ENCODE measurements around the gene CD2AP.
"Not testable (repeated sequence)": the region's sequence is repeated elsewhere in the genome, so short reads cannot be mapped to it uniquely, and the experiment has no call there.

Gene CD2AP

DNA sequence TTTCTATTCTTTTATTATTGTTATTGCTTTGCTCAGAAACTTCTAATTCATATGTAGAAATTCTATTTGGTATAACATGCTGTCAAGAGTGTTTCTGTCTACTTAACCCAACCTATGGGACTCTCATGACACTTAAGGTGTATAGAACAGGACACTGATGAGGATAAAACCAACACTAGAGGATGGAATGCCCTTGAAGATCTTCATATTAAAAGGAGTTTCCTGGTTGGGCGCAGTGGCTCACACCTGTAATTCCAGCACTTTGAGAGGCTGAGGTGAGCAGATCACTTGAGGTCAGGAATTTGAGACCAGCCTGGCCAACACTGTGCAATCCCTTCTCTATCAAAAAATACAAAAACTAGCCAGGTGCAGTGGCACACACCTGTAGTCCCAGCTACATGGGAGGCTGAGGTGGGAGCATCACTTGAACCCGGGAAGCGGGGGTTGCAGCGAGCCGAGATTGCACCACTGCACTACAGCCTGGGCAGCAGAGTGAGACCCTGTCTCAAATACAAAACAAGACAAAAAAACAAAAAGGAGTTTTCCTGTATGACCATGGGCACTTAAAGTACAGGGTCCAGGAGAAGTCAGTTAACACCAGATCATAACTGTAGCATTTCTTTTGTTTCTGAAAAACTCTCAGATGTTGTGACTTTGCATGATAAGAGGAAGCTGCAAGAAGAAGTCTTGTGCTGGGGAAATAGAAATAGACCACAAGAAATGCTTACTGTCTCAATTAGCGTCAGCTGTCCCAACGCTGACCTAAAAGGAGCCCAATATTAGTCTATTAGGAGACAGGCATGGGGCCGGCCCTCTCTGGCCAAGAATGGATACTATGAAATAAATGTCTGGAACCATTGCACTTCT is 38.9 kb upstream of the CD2AP start:
- Histone ChIP-seq H3K4me2 (ENCODE audit: low read depth, low read length, poor library complexity, severe bottlenecking) (peak overlapping the region; percentile 38), H2AFZ (ENCODE audit: low read depth, low read length, severe bottlenecking) (no peak overlapping the region), H3K36me3 (ENCODE audit: low read length) (no peaks in the 10 kb centered on the region), H3K9ac (ENCODE audit: low read length) (no peak overlapping the region), H3K27me3 (ENCODE audit: low read length) (no peaks in the 10 kb centered on the region), H3K9me2 (replicated peaks; ENCODE audit: insufficient read depth, low read length) (no peaks in the 10 kb centered on the region), H3K79me2 (ENCODE audit: insufficient read depth, low read length) (no peaks in the 10 kb centered on the region), H3F3A (ENCODE audit: insufficient read depth) (peaks cover 3% of the 10 kb centered on the region; the same call in 1 of the 2 replicates), H3K27ac (ENCODE audit: low read depth, low read length) (no peak overlapping the region), H3K9me3 (ENCODE audit: insufficient read depth, low read length) (no peaks in the 10 kb centered on the region), H3K4me3 (ENCODE audit: insufficient read depth, low read length, poor library complexity, severe bottlenecking) (no peak overlapping the region), H4K20me1 (ENCODE audit: low read depth, low read length) (no peaks in the 10 kb centered on the region)
- TF ChIP-seq EZH2phosphoT487 (conservative IDR thresholded peaks at IDR 0.05; ENCODE audit: low read length): no peak
- TF ChIP-seq, protein P1, sequence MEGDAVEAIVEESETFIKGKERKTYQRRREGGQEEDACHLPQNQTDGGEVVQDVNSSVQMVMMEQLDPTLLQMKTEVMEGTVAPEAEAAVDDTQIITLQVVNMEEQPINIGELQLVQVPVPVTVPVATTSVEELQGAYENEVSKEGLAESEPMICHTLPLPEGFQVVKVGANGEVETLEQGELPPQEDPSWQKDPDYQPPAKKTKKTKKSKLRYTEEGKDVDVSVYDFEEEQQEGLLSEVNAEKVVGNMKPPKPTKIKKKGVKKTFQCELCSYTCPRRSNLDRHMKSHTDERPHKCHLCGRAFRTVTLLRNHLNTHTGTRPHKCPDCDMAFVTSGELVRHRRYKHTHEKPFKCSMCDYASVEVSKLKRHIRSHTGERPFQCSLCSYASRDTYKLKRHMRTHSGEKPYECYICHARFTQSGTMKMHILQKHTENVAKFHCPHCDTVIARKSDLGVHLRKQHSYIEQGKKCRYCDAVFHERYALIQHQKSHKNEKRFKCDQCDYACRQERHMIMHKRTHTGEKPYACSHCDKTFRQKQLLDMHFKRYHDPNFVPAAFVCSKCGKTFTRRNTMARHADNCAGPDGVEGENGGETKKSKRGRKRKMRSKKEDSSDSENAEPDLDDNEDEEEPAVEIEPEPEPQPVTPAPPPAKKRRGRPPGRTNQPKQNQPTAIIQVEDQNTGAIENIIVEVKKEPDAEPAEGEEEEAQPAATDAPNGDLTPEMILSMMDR (IDR thresholded peaks at IDR 0.05; ENCODE audit: insufficient read depth, low read length, poor library complexity, severe bottlenecking): no peak

DNA sequence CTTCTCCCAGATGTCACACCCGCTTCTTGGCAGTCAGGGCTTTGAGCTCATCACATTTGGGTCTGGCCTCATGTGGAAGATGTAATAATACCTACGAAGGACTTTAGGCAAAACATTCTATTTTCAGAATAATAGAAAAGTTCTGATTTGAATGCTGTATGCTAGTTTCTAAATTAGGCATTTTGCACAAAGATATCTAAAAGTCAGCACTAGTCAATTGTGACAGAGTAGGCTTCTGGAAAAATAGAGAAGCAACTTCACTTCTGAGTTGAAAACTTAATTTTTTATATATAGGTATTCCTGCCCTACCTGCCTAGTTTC is 38.3 kb upstream of the CD2AP start:
- Histone ChIP-seq H3K79me2 (ENCODE audit: insufficient read depth, low read length) (no peaks in the 10 kb centered on the region), H3K36me3 (ENCODE audit: low read length) (no peaks in the 10 kb centered on the region), H3K4me3 (ENCODE audit: insufficient read depth, low read length, poor library complexity, severe bottlenecking) (no peak overlapping the region), H3K9ac (ENCODE audit: low read length) (no peak overlapping the region), H3F3A (ENCODE audit: insufficient read depth) (peaks cover 3% of the 10 kb centered on the region; the same call in 1 of the 2 replicates), H3K4me2 (ENCODE audit: low read depth, low read length, poor library complexity, severe bottlenecking) (peak overlapping the region; percentile 38), H3K27me3 (ENCODE audit: low read length) (no peaks in the 10 kb centered on the region), H3K27ac (ENCODE audit: low read depth, low read length) (no peak overlapping the region), H4K20me1 (ENCODE audit: low read depth, low read length) (no peaks in the 10 kb centered on the region), H2AFZ (ENCODE audit: low read depth, low read length, severe bottlenecking) (no peak overlapping the region), H3K9me3 (ENCODE audit: insufficient read depth, low read length) (no peaks in the 10 kb centered on the region), H3K9me2 (replicated peaks; ENCODE audit: insufficient read depth, low read length) (no peaks in the 10 kb centered on the region)
- TF ChIP-seq, protein P1 (IDR thresholded peaks at IDR 0.05; ENCODE audit: insufficient read depth, low read length, poor library complexity, severe bottlenecking): no peak
- no peak for TF ChIP-seq EZH2phosphoT487 (conservative IDR thresholded peaks at IDR 0.05; ENCODE audit: low read length)

DNA sequence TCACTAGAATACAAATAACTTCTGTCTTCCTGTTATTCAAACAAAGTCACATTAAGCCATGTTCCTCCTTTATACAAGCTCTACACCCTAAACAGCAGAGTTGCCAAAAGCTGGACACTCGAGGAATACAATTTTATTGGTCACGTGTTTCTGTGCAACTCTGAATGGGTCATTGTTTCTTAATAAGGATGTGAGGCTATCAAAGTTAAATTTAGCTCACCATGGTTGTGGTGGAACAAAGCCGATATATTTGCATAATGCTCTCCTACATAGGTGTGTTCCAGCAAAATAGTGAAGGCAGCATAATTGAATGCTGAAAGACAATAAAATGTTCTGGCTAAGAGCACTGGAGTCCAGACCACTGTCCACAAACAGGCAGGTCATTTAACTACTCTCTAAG is 36.9 kb upstream of the CD2AP start:
- Histone ChIP-seq H3K9me2 (replicated peaks; ENCODE audit: insufficient read depth, low read length) (no peaks in the 10 kb centered on the region), H3K36me3 (ENCODE audit: low read length) (no peaks in the 10 kb centered on the region), H3K4me3 (ENCODE audit: insufficient read depth, low read length, poor library complexity, severe bottlenecking) (no peak overlapping the region), H3K4me2 (ENCODE audit: low read depth, low read length, poor library complexity, severe bottlenecking) (peak overlapping the region; percentile 32), H3K27me3 (ENCODE audit: low read length) (no peaks in the 10 kb centered on the region), H3K9me3 (ENCODE audit: insufficient read depth, low read length) (no peaks in the 10 kb centered on the region), H3K9ac (ENCODE audit: low read length) (no peak overlapping the region), H3F3A (ENCODE audit: insufficient read depth) (peaks cover 3% of the 10 kb centered on the region; the same call in 1 of the 2 replicates), H4K20me1 (ENCODE audit: low read depth, low read length) (no peaks in the 10 kb centered on the region), H3K79me2 (ENCODE audit: insufficient read depth, low read length) (no peaks in the 10 kb centered on the region), H2AFZ (ENCODE audit: low read depth, low read length, severe bottlenecking) (no peak overlapping the region), H3K27ac (ENCODE audit: low read depth, low read length) (no peak overlapping the region)
- TF ChIP-seq, protein P1 (IDR thresholded peaks at IDR 0.05; ENCODE audit: insufficient read depth, low read length, poor library complexity, severe bottlenecking): no peak
- TF ChIP-seq EZH2phosphoT487 (conservative IDR thresholded peaks at IDR 0.05; ENCODE audit: low read length): no peak

DNA sequence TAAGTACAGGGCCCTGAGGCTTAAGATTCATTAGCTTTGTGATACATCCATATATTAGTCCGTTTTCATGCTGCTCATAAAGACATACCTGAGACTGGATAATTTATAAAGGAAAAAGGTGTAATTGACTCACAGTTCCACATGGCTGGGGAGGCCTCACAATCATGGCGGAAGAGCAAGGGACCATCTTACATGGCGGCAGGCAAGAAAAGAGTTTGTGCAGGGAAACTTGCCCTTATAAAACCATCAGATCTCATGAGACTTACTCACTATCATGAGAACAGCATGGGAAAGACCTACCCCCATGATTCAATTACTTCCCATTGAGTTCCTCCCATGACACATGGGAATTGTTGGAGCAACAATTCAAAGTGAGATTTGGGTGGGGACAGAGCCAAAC is 32.6 kb upstream of the CD2AP start:
- not testable (repeated sequence) for H3K4me3 ChIP-seq (ENCODE audit: insufficient read depth, low read length, poor library complexity, severe bottlenecking); H3K79me2 ChIP-seq (ENCODE audit: insufficient read depth, low read length); H3K36me3 ChIP-seq (ENCODE audit: low read length); H3F3A ChIP-seq (ENCODE audit: insufficient read depth); H3K9me2 ChIP-seq (replicated peaks; ENCODE audit: insufficient read depth, low read length); H3K27ac ChIP-seq (ENCODE audit: low read depth, low read length); H4K20me1 ChIP-seq (ENCODE audit: low read depth, low read length); H2AFZ ChIP-seq (ENCODE audit: low read depth, low read length, severe bottlenecking); H3K9me3 ChIP-seq (ENCODE audit: insufficient read depth, low read length); H3K9ac ChIP-seq (ENCODE audit: low read length); H3K27me3 ChIP-seq (ENCODE audit: low read length); H3K4me2 ChIP-seq (ENCODE audit: low read depth, low read length, poor library complexity, severe bottlenecking)
